Astrocyte (in vitro differentiated cells and primary cell): ENCODE results near the gene ZMIZ1. TPM values are rescaled to one million over a fixed set of nuclear protein-coding genes. Genes with fewer than 3 reads are reported as not detected.

Experiments
- DNase-seq: peaks from one replicate; pipeline ENCODE4 v3.0.0-alpha.2; 2010; ENCODE audit warnings: low read depth
- FAIRE-seq: peaks from 2 replicates; lab custom pipeline; 2011; peaks lifted over from hg19 to GRCh38; lab: Jason Lieb, UNC
- H2AFZ ChIP-seq: 2 replicates; pipeline ENCODE4 v1.6.0; 2012; ENCODE audit warnings: low read depth, low read length, inconsistent platforms
- H3K27ac ChIP-seq: 2 replicates; pipeline ENCODE4 v1.5.1; 2011; ENCODE audit warnings: low read depth, low read length, inconsistent platforms
- H3K27me3 ChIP-seq: 2 replicates; pipeline ENCODE4 v1.6.0; 2011; ENCODE audit warnings: low read length, inconsistent platforms; ENCODE audit not compliant: insufficient read depth
- H3K36me3 ChIP-seq: 2 replicates; pipeline ENCODE4 v1.5.1; 2011; ENCODE audit warnings: low read length, inconsistent platforms; ENCODE audit not compliant: insufficient read depth
- H3K4me1 ChIP-seq: 2 replicates; pipeline ENCODE4 v1.5.1; 2011; ENCODE audit warnings: low read length, inconsistent platforms; ENCODE audit not compliant: insufficient read depth
- H3K4me2 ChIP-seq: 2 replicates; pipeline ENCODE4 v1.6.0; 2012; ENCODE audit warnings: low read length, inconsistent platforms
- H3K4me3 ChIP-seq: 2 replicates; pipeline ENCODE4 v1.5.1; 2011; ENCODE audit warnings: low read depth, mild to moderate bottlenecking, low read length, inconsistent platforms; ENCODE audit not compliant: insufficient read depth
- H3K79me2 ChIP-seq: 2 replicates; pipeline ENCODE4 v1.6.0; 2012; ENCODE audit warnings: mild to moderate bottlenecking, low read length, inconsistent platforms; ENCODE audit not compliant: insufficient read depth
- H3K9ac ChIP-seq: 2 replicates; pipeline ENCODE4 v1.6.0; 2012; ENCODE audit warnings: mild to moderate bottlenecking, low read length, inconsistent platforms
- H3K9me3 ChIP-seq: 2 replicates; pipeline ENCODE4 v1.5.1; 2012; ENCODE audit warnings: low read depth, mild to moderate bottlenecking, low read length, inconsistent platforms; ENCODE audit not compliant: insufficient read depth
- H4K20me1 ChIP-seq: 2 replicates; pipeline ENCODE4 v1.6.0; 2012; ENCODE audit warnings: low read length, inconsistent platforms; ENCODE audit not compliant: insufficient read depth
- H3K27ac Mint-ChIP-seq: one replicate; pipeline ENCODE4 v1.8.0; 2021; ENCODE audit warnings: mild to moderate bottlenecking, mixed read lengths; ENCODE audit not compliant: unreplicated experiment
- H3K27me3 Mint-ChIP-seq: one replicate; pipeline ENCODE4 v1.8.0; 2021; ENCODE audit warnings: low read depth, mixed read lengths; ENCODE audit not compliant: unreplicated experiment
- H3K36me3 Mint-ChIP-seq: one replicate; pipeline ENCODE4 v1.8.0; 2021; ENCODE audit warnings: low read depth, mixed read lengths; ENCODE audit not compliant: unreplicated experiment
- H3K4me1 Mint-ChIP-seq: one replicate; pipeline ENCODE4 v1.8.0; 2021; ENCODE audit warnings: low read depth, mixed read lengths; ENCODE audit not compliant: unreplicated experiment
- H3K4me3 Mint-ChIP-seq: one replicate; pipeline ENCODE4 v1.8.0; 2021; ENCODE audit warnings: mild to moderate bottlenecking, moderate library complexity, mixed read lengths; ENCODE audit not compliant: unreplicated experiment
- H3K9me3 Mint-ChIP-seq: one replicate; pipeline ENCODE4 v1.8.0; 2021; ENCODE audit warnings: mild to moderate bottlenecking, mixed read lengths; ENCODE audit not compliant: unreplicated experiment
- EZH2 ChIP-seq: IDR thresholded peaks from 2 replicates; pipeline ENCODE4 v1.6.1; 2012; ENCODE audit warnings: mild to moderate bottlenecking, low read length, inconsistent platforms; ENCODE audit not compliant: insufficient read depth
- total RNA-seq: library from RNA; stranded (reverse); gene quantifications from 2 replicates; pipeline ENCODE4 v1.2.1, GENCODE V29; 2021
- TF ChIP-seq, protein P1 (sequence below): IDR thresholded peaks from 2 replicates; pipeline ENCODE4 v1.5.1; 2011; ENCODE audit warnings: low read depth, mild to moderate bottlenecking, inconsistent platforms, low read length, moderate library complexity; ENCODE audit not compliant: insufficient read depth

ZMIZ1 gene
- total RNA-seq, 1 donor from 2014 or later = 45.5 TPM

GRCh38 chr10:79210672-79211071 is 141.9 kb downstream of the ZMIZ1 start:
- Histone ChIP-seq H3K9me3 (no peaks in the 10 kb centered on the region), H3K27ac (no peak overlapping the region), H3K9ac (no peak overlapping the region), H2AFZ (no peak overlapping the region), H3K4me1 (no peaks in the 10 kb centered on the region), H4K20me1 (peaks cover 89% of the 10 kb centered on the region), H3K27me3 (no peaks in the 10 kb centered on the region), H3K4me2 (no peak overlapping the region), H3K79me2 (peaks cover 16% of the 10 kb centered on the region), H3K4me3 (no peak overlapping the region), H3K36me3 (peaks cover 31% of the 10 kb centered on the region)
- Mint-ChIP-seq H3K9me3 (no peaks in the 10 kb centered on the region), H3K27ac (peak overlapping the region; percentile 26), H3K4me1 (no peaks in the 10 kb centered on the region), H3K4me3 (no peak overlapping the region), H3K36me3 (peaks cover 21% of the 10 kb centered on the region), H3K27me3 (no peaks in the 10 kb centered on the region)
- no peak for TF ChIP-seq EZH2
- TF ChIP-seq, protein P1, sequence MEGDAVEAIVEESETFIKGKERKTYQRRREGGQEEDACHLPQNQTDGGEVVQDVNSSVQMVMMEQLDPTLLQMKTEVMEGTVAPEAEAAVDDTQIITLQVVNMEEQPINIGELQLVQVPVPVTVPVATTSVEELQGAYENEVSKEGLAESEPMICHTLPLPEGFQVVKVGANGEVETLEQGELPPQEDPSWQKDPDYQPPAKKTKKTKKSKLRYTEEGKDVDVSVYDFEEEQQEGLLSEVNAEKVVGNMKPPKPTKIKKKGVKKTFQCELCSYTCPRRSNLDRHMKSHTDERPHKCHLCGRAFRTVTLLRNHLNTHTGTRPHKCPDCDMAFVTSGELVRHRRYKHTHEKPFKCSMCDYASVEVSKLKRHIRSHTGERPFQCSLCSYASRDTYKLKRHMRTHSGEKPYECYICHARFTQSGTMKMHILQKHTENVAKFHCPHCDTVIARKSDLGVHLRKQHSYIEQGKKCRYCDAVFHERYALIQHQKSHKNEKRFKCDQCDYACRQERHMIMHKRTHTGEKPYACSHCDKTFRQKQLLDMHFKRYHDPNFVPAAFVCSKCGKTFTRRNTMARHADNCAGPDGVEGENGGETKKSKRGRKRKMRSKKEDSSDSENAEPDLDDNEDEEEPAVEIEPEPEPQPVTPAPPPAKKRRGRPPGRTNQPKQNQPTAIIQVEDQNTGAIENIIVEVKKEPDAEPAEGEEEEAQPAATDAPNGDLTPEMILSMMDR = no peak
- no peak for FAIRE-seq
- DNase-seq = no peak

DNA sequence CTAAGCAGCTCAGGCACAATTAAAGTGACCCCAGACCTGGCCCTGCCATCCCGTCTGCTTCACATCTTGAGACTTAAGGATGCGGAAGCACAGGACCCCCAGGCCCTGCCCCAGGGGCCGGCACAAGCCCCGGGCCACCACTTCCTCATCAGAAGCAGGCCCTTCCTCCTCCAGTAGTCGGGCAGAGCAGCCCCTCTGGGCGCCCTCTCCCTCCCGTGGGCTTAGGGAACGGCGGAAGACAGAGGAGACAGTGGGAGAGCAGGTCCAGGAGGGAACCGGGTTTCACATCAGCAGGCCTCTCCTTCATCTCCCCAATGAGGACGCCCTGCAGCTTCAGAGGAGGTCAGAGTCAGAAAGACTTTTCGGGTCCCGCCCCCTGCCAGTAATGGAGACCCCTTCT is 142.8 kb downstream of the ZMIZ1 start:
- Histone ChIP-seq H3K36me3 (peaks cover 39% of the 10 kb centered on the region), H3K27me3 (no peaks in the 10 kb centered on the region), H3K9me3 (no peaks in the 10 kb centered on the region), H3K79me2 (peaks cover 8% of the 10 kb centered on the region), H3K9ac (no peak overlapping the region), H4K20me1 (peaks cover 85% of the 10 kb centered on the region), H3K4me1 (no peaks in the 10 kb centered on the region), H3K27ac (no peak overlapping the region), H3K4me2 (no peak overlapping the region), H3K4me3 (no peak overlapping the region), H2AFZ (no peak overlapping the region)
- Mint-ChIP-seq H3K4me1 (no peaks in the 10 kb centered on the region), H3K9me3 (no peaks in the 10 kb centered on the region), H3K27me3 (no peaks in the 10 kb centered on the region), H3K27ac (no peak overlapping the region), H3K4me3 (no peak overlapping the region), H3K36me3 (peaks cover 26% of the 10 kb centered on the region)
- TF ChIP-seq, protein P1 = no peak
- no peak for TF ChIP-seq EZH2
- no peak for FAIRE-seq
- DNase-seq = no peak

GRCh38 chr10:79215531-79215930 is 146.8 kb downstream of the ZMIZ1 start:
- no peak overlapping the region for H3K4me3 ChIP-seq
- peaks cover 27% of the 10 kb centered on the region for H3K36me3 Mint-ChIP-seq
- no peak overlapping the region for H3K4me3 Mint-ChIP-seq
- DNase-seq (no peak), FAIRE-seq (no peak)
- H3K79me2 ChIP-seq = peaks cover 13% of the 10 kb centered on the region
- H3K27ac Mint-ChIP-seq = no peak overlapping the region
- peaks cover 82% of the 10 kb centered on the region for H4K20me1 ChIP-seq
- H3K4me2 ChIP-seq = no peak overlapping the region
- H3K27me3 ChIP-seq = no peaks in the 10 kb centered on the region
- H3K27me3 Mint-ChIP-seq = no peaks in the 10 kb centered on the region
- no peaks in the 10 kb centered on the region for H3K9me3 ChIP-seq
- H2AFZ ChIP-seq = no peak overlapping the region
- H3K9ac ChIP-seq = no peak overlapping the region
- peaks cover 37% of the 10 kb centered on the region for H3K36me3 ChIP-seq
- H3K27ac ChIP-seq = no peak overlapping the region
- H3K9me3 Mint-ChIP-seq = no peaks in the 10 kb centered on the region
- TF ChIP-seq EZH2 = no peak
- TF ChIP-seq, protein P1 = no peak
- H3K4me1 ChIP-seq = peaks cover 5% of the 10 kb centered on the region
- H3K4me1 Mint-ChIP-seq = peaks cover 1% of the 10 kb centered on the region
